SK-MEL-5 (cell line): ENCODE measurements around the gene PDXP. TPM values are rescaled to one million over a fixed set of nuclear protein-coding genes. Genes with fewer than 3 reads are reported as not detected.

Experiments
- DNase-seq: peaks from one replicate; pipeline ENCODE4 v3.0.0-alpha.2; 2016; ENCODE audit warnings: low read depth, low spot score
- in situ Hi-C: cut with HindIII; loops from 2 replicates; pipeline ENCODE4 v1.10.0; 2016; ENCODE audit warnings: low sequenced_read_pairs, high pct_unique_total_duplicates, low pct_unique_long_range_greater_than_20kb
- small RNA-seq, 2 experiments: library from RNA; depleted of rRNA; stranded (forward); fragments of <200 nt; gene quantifications; one replicate each; pipeline ENCODE3, GENCODE V24; 2014
- total RNA-seq: library from RNA; depleted of rRNA; stranded (reverse); fragments of >200 nt; shearing (Covaris generic); gene quantifications from 2 replicates; pipeline ENCODE4 v1.2.3, GENCODE V29; 2014; rRNA removed

PDXP gene
- total RNA-seq, 1 experiment from 2014 or later: 61.7 TPM

DNA sequence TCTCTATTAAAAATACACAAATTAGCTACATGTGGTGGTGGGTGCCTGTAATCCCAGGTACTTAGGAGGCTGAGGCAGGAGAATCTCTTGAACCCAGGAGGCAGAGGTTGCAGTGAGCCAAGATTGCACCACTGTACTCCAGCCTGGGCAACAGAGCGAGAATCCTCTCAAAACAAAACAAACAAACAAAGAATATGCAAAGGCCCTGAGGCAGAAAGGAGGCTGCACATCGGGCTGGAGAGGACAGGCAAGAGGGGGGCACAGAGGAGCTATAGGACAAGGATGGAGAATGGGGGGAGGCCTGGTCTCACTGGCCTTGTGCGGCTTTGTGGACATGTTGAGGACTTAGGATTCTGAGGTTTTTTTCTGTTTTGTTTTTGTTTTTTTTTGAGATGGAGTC lies 46.7 kb downstream of the PDXP start:
- no peak for DNase-seq
- in situ Hi-C loops: no loop called here

- no peak for DNase-seq
- in situ Hi-C loops: no loop called here
These were observed 50.3 kb downstream of the PDXP start for GRCh38 chr22:37708580-37709444.

DNA sequence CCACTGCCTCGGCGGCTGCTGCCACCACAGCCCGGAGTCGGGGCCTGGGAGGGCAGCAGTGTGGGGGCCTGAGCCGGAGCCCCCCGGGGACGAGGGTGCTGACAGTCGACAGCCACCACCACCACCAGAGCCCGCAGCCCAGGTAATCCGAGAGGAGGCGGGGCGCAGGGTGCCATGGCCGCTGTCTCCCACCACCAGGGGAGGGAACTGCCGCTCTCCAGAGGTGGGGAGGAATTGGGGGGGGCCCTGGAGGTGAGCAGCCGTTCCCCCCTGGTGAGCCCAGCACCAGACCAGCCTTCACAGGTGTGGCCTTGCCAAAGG lies 50.9 kb downstream of the PDXP start:
- DNase-seq: no peak
- in situ Hi-C loops: no loop called here

GRCh38 chr22:37710675-37711074 lies 52.2 kb downstream of the PDXP start:
- DNase-seq: no peak
- in situ Hi-C loops: no loop called here

GRCh38 chr22:37711490-37711889 lies 53.0 kb downstream of the PDXP start:
- DNase-seq: peak; percentile 40
- in situ Hi-C loops: no loop called here

GRCh38 chr22:37713761-37714160 lies 55.2 kb downstream of the PDXP start:
- in situ Hi-C loops: no loop called here
- no peak for DNase-seq

- in situ Hi-C loops: no loop called here
- DNase-seq: no peak
These were observed 56.1 kb downstream of the PDXP start for GRCh38 chr22:37714634-37715033.

- DNase-seq: no peak
- in situ Hi-C loops: no loop called here
These were observed 57.2 kb downstream of the PDXP start for GRCh38 chr22:37715760-37716159.

Small RNA genes within 50 kb of the gene (small RNA-seq; reads per million reads assigned to genes)
- gene RN7SL385P: 0 to 0.05 reads per million in 2 experiments

Other genes starting within 250 kb of the PDXP start
- gene ELFN2, start 231.2 kb upstream of the PDXP start, total RNA-seq: 0.34 and 0.40 TPM in 2 replicates
- 0.37 TPM in 1 of 2 replicates, not detected in the other for gene MFNG, start 172.3 kb upstream of the PDXP start, total RNA-seq
- gene CARD10, start 139.3 kb upstream of the PDXP start, total RNA-seq: 2.0 and 3.1 TPM in 2 replicates
- 25.4 and 30.7 TPM in 2 replicates for gene CDC42EP1, start 98.2 kb upstream of the PDXP start, total RNA-seq
- not detected in 2 replicates for gene LGALS2, start 78.6 kb upstream of the PDXP start, total RNA-seq
- 62.0 and 70.3 TPM in 2 replicates for gene GGA1, start 49.9 kb upstream of the PDXP start, total RNA-seq
- 3.9 and 5.5 TPM in 2 replicates for gene SH3BP1, start 19.1 kb upstream of the PDXP start, total RNA-seq
- 978 and 1,315 TPM in 2 replicates for gene LGALS1, start 16.9 kb downstream of the PDXP start, total RNA-seq
- gene NOL12, start 27.6 kb downstream of the PDXP start, total RNA-seq: 50.7 and 57.9 TPM in 2 replicates
- gene TRIOBP, start 38.3 kb downstream of the PDXP start, total RNA-seq: 22.4 and 25.6 TPM in 2 replicates
- 29.3 and 32.5 TPM in 2 replicates for gene GCAT, start 149.2 kb downstream of the PDXP start, total RNA-seq
- gene GALR3, start 164.7 kb downstream of the PDXP start, total RNA-seq: not detected in 2 replicates
- gene ANKRD54, start 185.6 kb downstream of the PDXP start, total RNA-seq: 47.7 and 50.8 TPM in 2 replicates
- gene EIF3L, start 190.7 kb downstream of the PDXP start, total RNA-seq: 664 and 804 TPM in 2 replicates
- gene MICALL1, start 247.6 kb downstream of the PDXP start, total RNA-seq: 27.6 and 29.7 TPM in 2 replicates